K562 (cell line): ENCODE data around the gene IL5. TPM values are rescaled to one million over a fixed set of nuclear protein-coding genes. Genes with fewer than 3 reads are reported as not detected.

Experiments
- BCL6 ChIP-seq: fragments of 250-450 bp; sonication (Bioruptor Pico); IDR thresholded peaks from 2 replicates; pipeline ENCODE4 v1.4.0; 2020
- BMI1 ChIP-seq: fragments of 150-350 bp; IDR thresholded peaks from 2 replicates; pipeline ENCODE4 v1.6.1; 2014; ENCODE audit warnings: low read length
- CEBPB ChIP-seq: fragments of 450-650 bp; IDR thresholded peaks from 2 replicates; pipeline ENCODE4 v1.6.1; 2016; ENCODE audit warnings: missing genetic modification characterization, missing compliant biosample characterization
- HDAC3 ChIP-seq: fragments of 450-650 bp; IDR thresholded peaks from 2 replicates; pipeline ENCODE4 v1.6.1; 2018; ENCODE audit warnings: borderline replicate concordance, mild to moderate bottlenecking, moderate library complexity; ENCODE audit not compliant: partially characterized antibody
- MEF2A ChIP-seq: IDR thresholded peaks from 2 replicates; pipeline ENCODE4 v1.6.1; 2011; ENCODE audit warnings: low read depth, mild to moderate bottlenecking, low read length, moderate library complexity; ENCODE audit not compliant: control insufficient read depth
- NR2C1 ChIP-seq, 2 experiments: fragments of 450-650 bp; IDR thresholded peaks; 2 replicates each; pipeline ENCODE4 v1.6.1; 2017; ENCODE audit warnings: mild to moderate bottlenecking in 2 of 2, antibody characterized with exemption in 1 of 2, inconsistent platforms in 1 of 2, missing compliant biosample characterization in 1 of 2, missing genetic modification characterization in 1 of 2
- RAD21 ChIP-seq, 2 experiments: fragments of 250-450 bp in 1 of 2; fragments of 450-650 bp in 1 of 2; sonication (Bioruptor Pico) in 1 of 2; formaldehyde crosslinking in 1 of 2; IDR thresholded peaks in 1 of 2; conservative IDR thresholded peaks in 1 of 2; 2 replicates each; pipeline versions ENCODE4 v1.4.0 to v1.8.0; 2020 to 2022; ENCODE audit warnings: mild to moderate bottlenecking in 2 of 2, moderate library complexity in 1 of 2
- RBM15 ChIP-seq: fragments of 200-400 bp; formaldehyde crosslinking; IDR thresholded peaks from 2 replicates; pipeline ENCODE4 v1.6.1; 2018; ENCODE audit warnings: mild to moderate bottlenecking, low read length, moderate library complexity; ENCODE audit not compliant: insufficient read depth
- RFX5 ChIP-seq: IDR thresholded peaks from 2 replicates; pipeline ENCODE4 v1.6.1; 2011; ENCODE audit warnings: low read depth, mild to moderate bottlenecking, improper control_type of control experiment, low read length
- RNF2 ChIP-seq: sonication (generic); IDR thresholded peaks from 2 replicates; pipeline ENCODE4 v1.6.1; 2016
- SMARCE1 ChIP-seq: fragments of 450-650 bp; IDR thresholded peaks from 2 replicates; pipeline ENCODE4 v1.7.1; 2016; ENCODE audit warnings: mild to moderate bottlenecking
- SMC3 ChIP-seq: conservative IDR thresholded peaks from 2 replicates; pipeline ENCODE4 v1.6.1; 2011; ENCODE audit warnings: low read depth, low read length, improper control_type of control experiment; ENCODE audit not compliant: insufficient read depth
- TCFL5 ChIP-seq: fragments of 250-450 bp; sonication (Bioruptor Pico); conservative IDR thresholded peaks from 2 replicates; pipeline ENCODE4 v1.6.1; 2021; ENCODE audit warnings: mild to moderate bottlenecking, moderate library complexity, matching md5 sums
- YY1 ChIP-seq, 3 experiments: IDR thresholded peaks; 2 replicates each; pipeline ENCODE4 v1.6.1; 2011; ENCODE audit warnings: low read length in 2 of 3, mild to moderate bottlenecking in 2 of 3, moderate library complexity in 2 of 3, borderline replicate concordance in 1 of 3, control low read depth in 1 of 3, low read depth in 1 of 3; ENCODE audit not compliant: insufficient read depth in 3 of 3, insufficient replicate concordance in 2 of 3, control insufficient read depth in 1 of 3, insufficient read length in 1 of 3; ENCODE audit errors: extremely low read depth in 1 of 3
- ZNF143 ChIP-seq: sonication (generic); formaldehyde crosslinking; IDR thresholded peaks from 2 replicates; pipeline ENCODE4 v1.9.0; 2022; ENCODE audit warnings: mild to moderate bottlenecking, missing genetic modification reagents
- ZNF347 ChIP-seq: fragments of 450-650 bp; formaldehyde crosslinking; IDR thresholded peaks from 2 replicates; pipeline ENCODE4 v1.4.0; 2020; ENCODE audit warnings: low read depth, mild to moderate bottlenecking, moderate library complexity
- ZNF668 ChIP-seq: fragments of 250-450 bp; sonication (Bioruptor Pico); IDR thresholded peaks from 2 replicates; pipeline ENCODE4 v1.8.0; 2022; ENCODE audit warnings: mild to moderate bottlenecking, inconsistent platforms
- ZNF707 ChIP-seq: fragments of 250-450 bp; sonication (Bioruptor Pico); conservative IDR thresholded peaks from 2 replicates; pipeline ENCODE4 v1.8.0; 2022; ENCODE audit warnings: inconsistent platforms, mild to moderate bottlenecking, moderate library complexity
- polyA plus RNA-seq, 8 experiments: library from polyadenylated mRNA; depleted of rRNA in 4 of 8; stranded (reverse) in 5 of 8; unstranded in 3 of 8; fragments of >200 nt; fragmentation: Nextera tagmentation in 2 of 8; fragmentation: Illumina TruSeq in 1 of 8; extraction: Ambion mirVana in 2 of 8; extraction: Trizol in 1 of 8; gene quantifications; 2 replicates each; pipeline versions ENCODE4 v1.2.1 to v1.2.3, GENCODE V29; 2011 to 2014; ENCODE audit warnings: inconsistent platforms in 1 of 8, missing spikeins in 1 of 8
- total RNA-seq, 7 experiments: library from RNA; depleted of rRNA in 6 of 7; stranded (reverse); fragments of >200 nt in 6 of 7; fragmentation: Illumina TruSeq in 2 of 7; extraction: Trizol in 2 of 7; gene quantifications; 2 replicates each; pipeline versions ENCODE4 v1.2.1 to v1.2.3, GENCODE V29; 2011 to 2021; ENCODE audit warnings: low replicate concordance in 1 of 7
- TF ChIP-seq, protein P1 (sequence below): IDR thresholded peaks from 2 replicates; pipeline ENCODE4 v1.6.1; 2014; ENCODE audit warnings: antibody characterized with exemption
- TF ChIP-seq, protein P2 (sequence below): sonication (generic); formaldehyde crosslinking; IDR thresholded peaks from 2 replicates; pipeline ENCODE4 v1.9.0; 2022; ENCODE audit warnings: mild to moderate bottlenecking, missing genetic modification reagents
- TF ChIP-seq, protein P3 (sequence below), 2 experiments: IDR thresholded peaks in 1 of 2; conservative IDR thresholded peaks in 1 of 2; 2 replicates each; pipeline ENCODE4 v1.6.1; 2016; ENCODE audit warnings: low read depth in 2 of 2, mild to moderate bottlenecking in 1 of 2, missing compliant biosample characterization in 1 of 2, missing genetic modification characterization in 1 of 2, moderate library complexity in 1 of 2

Gene IL5
- total and polyA plus RNA-seq, 9 of the 15 experiments (the other 6 are each of a cell fraction or from before 2014, with no cell fraction given), result 0.44 TPM; not detected in 8

DNA sequence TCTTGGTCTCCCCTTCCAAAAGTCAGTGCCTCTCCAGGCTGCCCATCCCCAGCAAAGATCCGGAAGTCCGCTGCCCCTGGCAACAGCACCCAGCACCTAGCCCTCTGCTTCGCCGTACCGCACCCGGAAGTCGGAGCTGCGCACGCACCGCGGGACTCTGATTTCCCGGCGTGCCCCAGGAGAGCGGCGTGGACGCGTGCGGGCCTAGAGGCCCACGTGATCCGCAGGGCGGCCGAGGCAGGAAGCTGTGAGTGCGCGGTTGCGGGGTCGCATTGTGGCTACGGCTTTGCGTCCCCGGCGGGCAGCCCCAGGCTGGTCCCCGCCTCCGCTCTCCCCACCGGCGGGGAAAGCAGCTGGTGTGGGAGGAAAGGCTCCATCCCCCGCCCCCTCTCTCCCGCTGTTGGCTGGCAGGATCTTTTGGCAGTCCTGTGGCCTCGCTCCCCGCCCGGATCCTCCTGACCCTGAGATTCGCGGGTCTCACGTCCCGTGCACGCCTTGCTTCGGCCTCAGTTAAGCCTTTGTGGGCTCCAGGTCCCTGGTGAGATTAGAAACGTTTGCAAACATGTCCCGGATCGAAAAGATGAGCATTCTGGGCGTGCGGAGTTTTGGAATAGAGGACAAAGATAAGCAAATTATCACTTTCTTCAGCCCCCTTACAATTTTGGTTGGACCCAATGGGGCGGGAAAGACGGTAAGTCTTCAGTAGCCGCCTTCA, 13.6 kb upstream of the IL5 start, which contains the start of gene RAD50 (continued):
- TF ChIP-seq, protein P1, sequence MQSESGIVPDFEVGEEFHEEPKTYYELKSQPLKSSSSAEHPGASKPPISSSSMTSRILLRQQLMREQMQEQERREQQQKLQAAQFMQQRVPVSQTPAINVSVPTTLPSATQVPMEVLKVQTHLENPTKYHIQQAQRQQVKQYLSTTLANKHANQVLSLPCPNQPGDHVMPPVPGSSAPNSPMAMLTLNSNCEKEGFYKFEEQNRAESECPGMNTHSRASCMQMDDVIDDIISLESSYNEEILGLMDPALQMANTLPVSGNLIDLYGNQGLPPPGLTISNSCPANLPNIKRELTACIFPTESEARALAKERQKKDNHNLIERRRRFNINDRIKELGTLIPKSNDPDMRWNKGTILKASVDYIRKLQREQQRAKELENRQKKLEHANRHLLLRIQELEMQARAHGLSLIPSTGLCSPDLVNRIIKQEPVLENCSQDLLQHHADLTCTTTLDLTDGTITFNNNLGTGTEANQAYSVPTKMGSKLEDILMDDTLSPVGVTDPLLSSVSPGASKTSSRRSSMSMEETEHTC, result peak; percentile 75; the same call in 1 of the 2 replicates
- TF ChIP-seq RNF2, result peak; percentile 94
- peak; percentile 73 for TF ChIP-seq BMI1
- TF ChIP-seq BCL6 (CRISPR knock-in tag), result no peak
- TF ChIP-seq RFX5, result no peak
- TF ChIP-seq, protein P2, sequence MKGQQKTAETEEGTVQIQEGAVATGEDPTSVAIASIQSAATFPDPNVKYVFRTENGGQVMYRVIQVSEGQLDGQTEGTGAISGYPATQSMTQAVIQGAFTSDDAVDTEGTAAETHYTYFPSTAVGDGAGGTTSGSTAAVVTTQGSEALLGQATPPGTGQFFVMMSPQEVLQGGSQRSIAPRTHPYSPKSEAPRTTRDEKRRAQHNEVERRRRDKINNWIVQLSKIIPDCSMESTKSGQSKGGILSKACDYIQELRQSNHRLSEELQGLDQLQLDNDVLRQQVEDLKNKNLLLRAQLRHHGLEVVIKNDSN (CRISPR knock-in tag), result peak; percentile 99
- TF ChIP-seq ZNF707 (CRISPR knock-in tag), result no peak
- TF ChIP-seq RAD21 (CRISPR knock-in tag; conservative IDR thresholded peaks at IDR 0.05 in 1 of 2, IDR thresholded peaks at IDR 0.05 in 1 of 2), result no peak
- TF ChIP-seq MEF2A, result no peak
- TF ChIP-seq HDAC3, result no peak
- TF ChIP-seq TCFL5 (CRISPR knock-in tag), result no peak
- no peak for TF ChIP-seq SMC3
- TF ChIP-seq YY1 (IDR thresholded peaks at IDR 0.05; ENCODE audit: borderline replicate concordance in 1 of 3, control insufficient read depth in 1 of 3, extremely low read depth in 1 of 3, insufficient read depth in 3 of 3, insufficient read length in 1 of 3, insufficient replicate concordance in 2 of 3, low read depth in 1 of 3, low read length in 2 of 3), result peak; percentile 8 to 63 (median 52)
- TF ChIP-seq ZNF347, result no peak
- TF ChIP-seq ZNF668 (CRISPR knock-in tag), result no peak; the same call in 1 of the 2 replicates
- TF ChIP-seq SMARCE1, result 0 out of 2 replicates have a peak, but pooled peaks have one; percentile 31
- TF ChIP-seq NR2C1 (IDR thresholded peaks at IDR 0.05), result peak; percentile 22; the same call in 1 of the 2 replicates
- peak; percentile 8; the same call in 1 of the 2 replicates for TF ChIP-seq NR2C1 (tag; IDR thresholded peaks at IDR 0.05)
- peak; percentile 87 for TF ChIP-seq ZNF143
- TF ChIP-seq CEBPB (tag), result 0 out of 2 replicates have a peak, but pooled peaks have one; percentile 3
- TF ChIP-seq, protein P3, sequence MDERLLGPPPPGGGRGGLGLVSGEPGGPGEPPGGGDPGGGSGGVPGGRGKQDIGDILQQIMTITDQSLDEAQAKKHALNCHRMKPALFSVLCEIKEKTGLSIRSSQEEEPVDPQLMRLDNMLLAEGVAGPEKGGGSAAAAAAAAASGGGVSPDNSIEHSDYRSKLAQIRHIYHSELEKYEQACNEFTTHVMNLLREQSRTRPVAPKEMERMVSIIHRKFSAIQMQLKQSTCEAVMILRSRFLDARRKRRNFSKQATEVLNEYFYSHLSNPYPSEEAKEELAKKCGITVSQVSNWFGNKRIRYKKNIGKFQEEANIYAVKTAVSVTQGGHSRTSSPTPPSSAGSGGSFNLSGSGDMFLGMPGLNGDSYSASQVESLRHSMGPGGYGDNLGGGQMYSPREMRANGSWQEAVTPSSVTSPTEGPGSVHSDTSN (CRISPR knock-in tag; IDR thresholded peaks at IDR 0.05; ENCODE audit: low read depth), result no peak
- TF ChIP-seq, protein P3 (tag; conservative IDR thresholded peaks at IDR 0.05; ENCODE audit: low read depth), result no peak
- no peak for TF ChIP-seq RBM15
